ENCODE measurements around the gene LRRC36. TPM values are rescaled to one million over a fixed set of nuclear protein-coding genes. Genes with fewer than 3 reads are reported as not detected.
"Not testable (repeated sequence)": the region's sequence is repeated elsewhere in the genome, so short reads cannot be mapped to it uniquely, and the experiment has no call there.

Gene LRRC36
- total RNA-seq, 1 donor from 2014 or later: 0.54 TPM

DNA sequence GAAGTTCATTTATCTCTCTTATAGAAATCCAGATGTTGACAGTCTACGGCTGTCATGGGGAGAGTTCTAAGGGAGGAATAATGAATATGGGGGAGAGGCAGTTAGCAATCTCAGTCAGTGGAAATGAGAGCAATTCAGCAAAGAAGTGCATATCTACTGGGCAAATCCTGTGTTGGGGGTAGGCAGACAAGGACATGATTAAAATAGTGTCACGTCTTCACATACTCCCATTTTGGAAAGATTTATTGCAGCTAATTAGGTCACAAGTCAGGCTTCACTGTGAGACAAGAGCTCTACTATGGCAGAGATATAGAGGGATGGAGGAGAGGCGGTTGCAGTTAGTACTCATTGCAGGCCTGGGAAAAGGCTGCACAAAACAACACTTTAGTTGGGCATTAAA, 29.8 kb downstream of the LRRC36 start:
- H3K4me3 ChIP-seq (ENCODE audit: low read depth, low read length): no peak overlapping the region
- H3K27me3 ChIP-seq (ENCODE audit: control insufficient read depth, insufficient read depth, low read length): peaks cover 4% of the 10 kb centered on the region
- H3K36me3 ChIP-seq (ENCODE audit: control insufficient read depth, insufficient read depth, low read length): no peaks in the 10 kb centered on the region
- TF ChIP-seq, protein P1, sequence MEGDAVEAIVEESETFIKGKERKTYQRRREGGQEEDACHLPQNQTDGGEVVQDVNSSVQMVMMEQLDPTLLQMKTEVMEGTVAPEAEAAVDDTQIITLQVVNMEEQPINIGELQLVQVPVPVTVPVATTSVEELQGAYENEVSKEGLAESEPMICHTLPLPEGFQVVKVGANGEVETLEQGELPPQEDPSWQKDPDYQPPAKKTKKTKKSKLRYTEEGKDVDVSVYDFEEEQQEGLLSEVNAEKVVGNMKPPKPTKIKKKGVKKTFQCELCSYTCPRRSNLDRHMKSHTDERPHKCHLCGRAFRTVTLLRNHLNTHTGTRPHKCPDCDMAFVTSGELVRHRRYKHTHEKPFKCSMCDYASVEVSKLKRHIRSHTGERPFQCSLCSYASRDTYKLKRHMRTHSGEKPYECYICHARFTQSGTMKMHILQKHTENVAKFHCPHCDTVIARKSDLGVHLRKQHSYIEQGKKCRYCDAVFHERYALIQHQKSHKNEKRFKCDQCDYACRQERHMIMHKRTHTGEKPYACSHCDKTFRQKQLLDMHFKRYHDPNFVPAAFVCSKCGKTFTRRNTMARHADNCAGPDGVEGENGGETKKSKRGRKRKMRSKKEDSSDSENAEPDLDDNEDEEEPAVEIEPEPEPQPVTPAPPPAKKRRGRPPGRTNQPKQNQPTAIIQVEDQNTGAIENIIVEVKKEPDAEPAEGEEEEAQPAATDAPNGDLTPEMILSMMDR (IDR thresholded peaks at IDR 0.05; ENCODE audit: insufficient read depth, low read length, poor library complexity, severe bottlenecking): no peak
- DNase-seq (ENCODE audit: low read depth): no peak

DNA sequence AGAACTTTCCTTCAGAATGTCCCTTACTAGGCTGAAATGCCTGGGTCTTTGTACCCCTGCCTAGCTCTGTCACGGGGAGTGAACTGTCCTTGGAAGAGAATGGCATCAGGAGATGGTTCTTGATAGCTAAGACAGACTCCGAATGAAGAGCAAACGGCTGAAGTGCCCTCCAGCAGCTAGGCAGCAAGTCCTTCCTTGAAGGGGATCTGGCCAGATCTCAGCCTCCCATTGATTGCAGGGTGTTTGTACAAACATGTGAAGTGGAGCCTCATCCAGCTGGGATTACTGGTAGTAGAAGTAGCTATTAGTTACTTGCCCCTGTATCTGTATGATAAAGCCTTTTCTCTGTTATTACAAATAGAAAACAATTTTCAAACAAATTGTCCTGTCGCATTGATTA, 30.9 kb downstream of the LRRC36 start:
- TF ChIP-seq, protein P1 (IDR thresholded peaks at IDR 0.05; ENCODE audit: insufficient read depth, low read length, poor library complexity, severe bottlenecking): no peak
- H3K27me3 ChIP-seq (ENCODE audit: control insufficient read depth, insufficient read depth, low read length): peaks cover 4% of the 10 kb centered on the region
- DNase-seq (ENCODE audit: low read depth): no peak

DNA sequence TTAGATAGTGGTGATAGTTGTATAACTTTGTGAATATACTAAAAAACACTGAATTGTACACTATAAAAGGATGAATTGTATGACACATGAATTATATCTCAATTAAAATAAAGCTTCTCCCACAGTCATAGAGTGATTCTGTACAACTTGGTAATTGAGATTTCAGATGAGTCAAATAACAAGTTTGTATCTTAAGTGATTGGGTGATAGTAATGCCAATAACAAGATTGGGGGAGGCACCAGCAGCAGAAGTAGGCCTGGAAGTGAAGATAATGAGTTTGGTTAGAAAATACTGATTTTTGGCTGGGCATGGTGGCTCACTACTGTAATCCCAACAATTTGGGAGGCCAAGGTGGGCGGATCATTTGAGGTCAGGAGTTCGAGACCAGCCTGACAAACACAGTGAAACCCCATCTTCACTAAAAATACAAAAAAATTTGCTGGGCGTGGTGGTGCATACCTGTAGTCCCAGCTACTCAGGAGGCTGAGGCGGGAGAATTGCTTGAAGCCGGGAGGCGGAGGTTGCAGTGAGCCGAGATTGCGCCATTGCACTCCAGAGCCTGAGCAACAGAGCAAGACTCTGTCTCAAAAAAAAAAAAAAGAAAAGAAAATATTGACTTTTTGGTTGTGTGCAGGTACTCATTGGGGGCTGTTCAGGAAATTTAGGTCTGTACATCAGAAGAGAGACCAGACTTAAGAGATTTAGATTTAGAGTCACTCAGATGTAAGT, 33.1 kb downstream of the LRRC36 start:
- not testable (repeated sequence) for H3K36me3 ChIP-seq (ENCODE audit: control insufficient read depth, insufficient read depth, low read length); DNase-seq (ENCODE audit: low read depth); H3K4me3 ChIP-seq (ENCODE audit: low read depth, low read length); H3K27me3 ChIP-seq (ENCODE audit: control insufficient read depth, insufficient read depth, low read length)

More for the DNA sequence above, 30.9 kb downstream of the LRRC36 start:
- no peaks in the 10 kb centered on the region for H3K36me3 ChIP-seq (ENCODE audit: control insufficient read depth, insufficient read depth, low read length)
- H3K4me3 ChIP-seq (ENCODE audit: low read depth, low read length): no peak overlapping the region

DNA sequence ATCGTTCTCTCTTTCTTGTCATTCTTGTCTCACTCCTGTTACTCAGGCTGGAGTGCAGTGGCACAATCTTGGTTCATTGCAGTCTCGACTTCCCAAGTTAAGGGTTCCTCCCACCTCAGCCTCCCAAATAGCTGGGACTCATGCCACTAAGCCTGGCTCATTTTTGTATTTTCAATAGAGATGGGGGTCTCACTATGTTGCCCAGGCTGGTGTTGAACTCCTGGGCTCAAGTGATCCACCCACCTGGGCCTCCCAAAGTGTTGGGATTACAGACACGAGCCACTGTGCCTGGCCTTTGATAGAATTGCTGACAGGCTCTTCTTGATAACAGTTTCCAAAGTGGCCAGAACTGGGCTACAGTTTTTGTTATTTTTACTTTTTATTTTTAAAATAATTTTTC, 34.4 kb downstream of the LRRC36 start:
- TF ChIP-seq, protein P1 (IDR thresholded peaks at IDR 0.05; ENCODE audit: insufficient read depth, low read length, poor library complexity, severe bottlenecking): no peak
- no peak for DNase-seq (ENCODE audit: low read depth)
- H3K27me3 ChIP-seq (ENCODE audit: control insufficient read depth, insufficient read depth, low read length): peaks cover 7% of the 10 kb centered on the region
- no peaks in the 10 kb centered on the region for H3K36me3 ChIP-seq (ENCODE audit: control insufficient read depth, insufficient read depth, low read length)
- no peak overlapping the region for H3K4me3 ChIP-seq (ENCODE audit: low read depth, low read length)

DNA sequence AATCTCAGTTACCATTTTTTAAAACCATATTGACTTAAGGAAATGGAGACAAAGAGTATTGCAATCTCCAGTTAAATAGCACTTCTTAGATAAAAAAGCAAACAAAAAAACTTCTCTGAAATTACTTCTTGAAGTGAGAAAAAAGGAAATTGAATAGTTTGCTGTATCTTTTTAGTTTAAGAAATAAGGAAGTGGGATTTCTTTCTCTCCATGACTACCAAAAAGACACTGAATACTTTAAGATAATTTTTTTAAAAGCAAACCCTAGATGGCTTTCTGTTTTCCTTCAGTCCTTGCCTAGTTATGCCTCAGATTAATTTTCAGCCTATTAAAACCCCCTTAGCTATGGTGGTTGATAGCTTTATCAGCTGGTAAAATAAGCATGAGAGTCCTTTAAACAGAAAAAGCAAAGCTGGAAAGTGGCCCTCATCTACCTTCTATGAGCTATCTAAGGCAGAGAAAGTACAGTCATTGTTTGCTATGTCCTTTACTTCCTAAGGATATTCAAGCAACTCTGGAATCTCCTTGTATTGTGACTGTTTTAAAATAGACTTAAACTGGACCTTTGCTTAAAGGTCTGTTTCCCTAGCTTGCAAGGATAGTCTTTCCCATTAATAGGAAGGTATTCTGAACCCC, 38.1 kb downstream of the LRRC36 start:
- H3K4me3 ChIP-seq (ENCODE audit: low read depth, low read length): no peak overlapping the region
- peaks cover 4% of the 10 kb centered on the region for H3K27me3 ChIP-seq (ENCODE audit: control insufficient read depth, insufficient read depth, low read length)
- DNase-seq (ENCODE audit: low read depth): no peak
- H3K36me3 ChIP-seq (ENCODE audit: control insufficient read depth, insufficient read depth, low read length): no peaks in the 10 kb centered on the region
- TF ChIP-seq, protein P1 (IDR thresholded peaks at IDR 0.05; ENCODE audit: insufficient read depth, low read length, poor library complexity, severe bottlenecking): no peak

DNA sequence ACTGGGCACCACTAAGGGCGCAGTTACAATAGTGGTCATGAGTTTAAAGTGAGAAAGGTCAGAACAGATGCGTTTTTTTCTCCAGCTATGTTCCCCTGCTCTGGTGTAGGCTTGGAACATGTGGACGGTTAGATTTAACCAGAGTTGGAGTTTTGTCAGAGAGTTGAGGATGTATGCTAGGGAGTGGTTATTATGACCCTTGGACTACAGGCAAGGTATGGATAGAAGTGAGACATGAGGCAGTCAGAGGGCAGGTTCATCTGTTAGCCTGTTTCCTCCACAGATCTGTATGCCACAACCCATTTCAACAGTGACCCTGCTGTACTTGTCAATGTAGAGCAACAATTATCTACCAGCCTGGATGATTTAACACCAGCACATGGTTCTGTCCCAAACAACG, 44.0 kb downstream of the LRRC36 start:
- Histone ChIP-seq H3K27me3 (ENCODE audit: control insufficient read depth, insufficient read depth, low read length) (peaks cover 6% of the 10 kb centered on the region), H3K4me3 (ENCODE audit: low read depth, low read length) (no peak overlapping the region), H3K36me3 (ENCODE audit: control insufficient read depth, insufficient read depth, low read length) (no peaks in the 10 kb centered on the region)
- TF ChIP-seq, protein P1 (IDR thresholded peaks at IDR 0.05; ENCODE audit: insufficient read depth, low read length, poor library complexity, severe bottlenecking): no peak
- no peak for DNase-seq (ENCODE audit: low read depth)

Measured in kidney epithelial cell (primary cell).